NCI-H1417 (cell line): ENCODE data around the gene PTGDS.

Experiments
- DNase-seq, 3 experiments: peaks; one replicate each; lab custom pipeline; 2025; lab: John Stamatoyannopoulos, UW

Gene PTGDS

DNA sequence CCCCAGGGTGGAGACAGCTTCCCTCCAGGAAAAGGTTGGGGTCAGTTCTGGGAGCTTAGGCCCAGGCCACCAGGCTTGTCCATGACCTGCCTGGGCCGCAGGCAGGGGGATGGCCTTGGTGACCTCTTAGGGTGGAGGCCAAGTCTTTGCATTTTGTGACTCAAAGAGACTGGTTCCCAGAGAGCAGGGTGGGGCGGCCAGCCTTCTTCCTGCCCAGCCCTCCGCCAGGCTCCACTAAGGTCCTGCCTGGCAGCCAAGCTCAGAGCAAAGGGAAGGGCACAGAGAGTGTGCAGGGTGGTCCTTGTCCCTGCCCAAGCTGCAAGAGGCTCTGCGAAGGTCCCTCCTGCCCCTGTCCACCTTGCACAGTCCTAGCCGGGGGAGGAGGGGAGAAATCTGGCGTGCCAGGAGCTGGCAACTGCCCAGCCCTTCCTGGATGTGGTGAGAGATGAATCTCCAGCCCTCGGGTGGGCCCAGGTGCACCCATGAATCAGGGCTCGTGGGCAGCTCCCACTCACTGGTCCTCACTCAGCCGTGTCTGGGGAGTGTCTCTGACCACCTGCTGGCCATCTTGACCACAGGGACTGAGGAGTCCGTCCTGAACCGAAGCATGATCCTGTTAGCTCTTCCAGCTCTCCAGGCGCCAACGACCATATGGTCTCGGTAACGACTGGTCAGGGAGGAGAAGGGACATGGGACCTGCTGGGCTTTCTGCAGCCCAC, 2.3 kb upstream of the PTGDS start:
- no peak for DNase-seq

DNA sequence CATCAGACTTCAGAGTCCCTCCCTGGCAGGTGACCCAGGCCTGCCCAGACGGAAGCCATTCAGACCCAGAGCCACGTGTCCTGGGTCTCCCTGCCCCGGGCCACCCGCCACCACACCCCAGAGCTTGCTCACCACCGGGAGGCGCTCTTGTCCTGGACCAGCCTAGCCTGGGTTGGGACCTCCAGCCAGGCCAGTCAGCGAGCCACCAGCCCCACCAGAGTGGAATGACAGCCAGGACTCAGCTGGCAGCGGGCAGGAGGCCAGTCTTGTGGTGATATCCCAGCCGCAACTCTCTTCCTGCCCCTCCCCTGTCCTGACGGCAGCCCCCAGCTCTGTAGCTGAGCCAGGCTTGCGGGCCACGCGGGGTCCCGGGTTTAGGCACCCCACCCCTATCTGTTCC, 1.7 kb upstream of the PTGDS start:
- no peak for DNase-seq

- no peak for DNase-seq
Observed at GRCh38 chr9:136977649-136978072, 357 bp downstream of the PTGDS start.

- DNase-seq: peak; percentile 21 to 72 (median 62)
Observed at GRCh38 chr9:136978073-136978864, 965 bp downstream of the PTGDS start.

- DNase-seq: no peak
Observed at GRCh38 chr9:136978865-136979544, 1.7 kb downstream of the PTGDS start.

DNA sequence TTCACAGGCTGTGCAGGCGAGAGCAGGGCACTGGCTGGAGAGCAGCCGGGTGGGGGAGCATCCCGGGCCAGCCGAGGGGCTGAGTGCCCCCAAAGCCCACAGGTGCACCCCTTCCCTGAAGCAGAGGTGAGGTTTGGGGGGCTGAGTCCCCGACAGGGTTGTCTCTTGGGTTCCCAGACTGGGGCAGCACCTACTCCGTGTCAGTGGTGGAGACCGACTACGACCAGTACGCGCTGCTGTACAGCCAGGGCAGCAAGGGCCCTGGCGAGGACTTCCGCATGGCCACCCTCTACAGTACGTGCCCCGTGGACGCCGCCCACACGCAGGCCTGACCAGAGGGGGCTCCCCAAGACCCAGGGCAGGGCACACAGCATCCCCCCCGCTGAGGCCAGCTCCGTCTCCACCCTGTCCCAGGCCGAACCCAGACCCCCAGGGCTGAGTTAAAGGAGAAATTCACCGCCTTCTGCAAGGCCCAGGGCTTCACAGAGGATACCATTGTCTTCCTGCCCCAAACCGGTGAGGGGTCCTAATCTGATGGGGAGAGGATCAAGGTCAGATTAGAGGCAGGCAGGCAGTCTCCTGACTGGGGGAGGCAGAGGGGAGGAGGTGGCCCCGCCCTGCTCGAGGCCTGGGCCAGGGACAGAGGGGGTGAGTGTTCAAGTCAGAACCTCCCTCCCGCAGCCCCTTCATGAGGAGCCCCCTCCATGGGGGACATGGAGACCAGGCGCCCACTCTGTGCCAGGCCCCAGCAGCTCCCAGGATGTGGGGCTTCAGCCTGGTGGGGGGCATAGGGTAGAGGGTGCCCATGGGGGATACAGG, 2.7 kb downstream of the PTGDS start:
- DNase-seq: no peak

DNA sequence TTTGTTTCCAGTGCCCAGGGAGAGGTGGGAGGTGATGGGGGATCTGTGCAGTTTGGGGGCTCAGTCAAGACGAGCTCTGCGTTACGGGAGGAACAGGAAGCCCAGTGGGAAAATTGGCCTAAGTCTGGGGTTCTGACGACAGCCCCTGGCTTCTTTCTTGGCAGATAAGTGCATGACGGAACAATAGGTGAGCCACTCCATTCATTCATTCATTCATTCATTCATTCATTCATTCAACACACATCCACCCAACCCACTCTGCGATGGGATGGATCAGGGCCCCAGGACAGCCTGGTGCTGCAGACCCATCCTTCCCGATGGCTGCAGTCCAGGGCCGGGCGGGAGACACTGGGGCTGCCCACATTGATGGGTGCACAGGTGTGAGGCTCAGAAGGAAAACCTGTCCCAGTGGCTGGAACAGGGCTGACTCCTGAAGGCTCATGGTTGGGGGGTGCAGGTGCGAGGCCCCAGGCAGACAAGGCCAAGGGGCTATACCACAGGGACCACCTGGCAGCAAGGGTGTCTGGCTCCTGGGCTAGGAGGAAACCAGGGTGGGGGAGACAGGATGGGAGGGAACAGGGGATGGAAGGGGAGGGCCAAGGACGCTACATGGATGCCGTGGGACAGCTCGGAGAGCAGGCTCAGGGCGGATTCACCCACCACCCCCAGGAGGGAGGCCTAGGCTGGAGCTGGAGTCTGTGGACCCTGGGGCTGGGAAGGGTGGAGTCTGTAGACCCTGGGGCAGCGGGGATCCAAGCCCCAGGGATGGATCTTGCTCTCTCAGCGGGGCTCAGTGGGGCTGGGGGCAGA, 3.6 kb downstream of the PTGDS start:
- no peak for DNase-seq

DNA sequence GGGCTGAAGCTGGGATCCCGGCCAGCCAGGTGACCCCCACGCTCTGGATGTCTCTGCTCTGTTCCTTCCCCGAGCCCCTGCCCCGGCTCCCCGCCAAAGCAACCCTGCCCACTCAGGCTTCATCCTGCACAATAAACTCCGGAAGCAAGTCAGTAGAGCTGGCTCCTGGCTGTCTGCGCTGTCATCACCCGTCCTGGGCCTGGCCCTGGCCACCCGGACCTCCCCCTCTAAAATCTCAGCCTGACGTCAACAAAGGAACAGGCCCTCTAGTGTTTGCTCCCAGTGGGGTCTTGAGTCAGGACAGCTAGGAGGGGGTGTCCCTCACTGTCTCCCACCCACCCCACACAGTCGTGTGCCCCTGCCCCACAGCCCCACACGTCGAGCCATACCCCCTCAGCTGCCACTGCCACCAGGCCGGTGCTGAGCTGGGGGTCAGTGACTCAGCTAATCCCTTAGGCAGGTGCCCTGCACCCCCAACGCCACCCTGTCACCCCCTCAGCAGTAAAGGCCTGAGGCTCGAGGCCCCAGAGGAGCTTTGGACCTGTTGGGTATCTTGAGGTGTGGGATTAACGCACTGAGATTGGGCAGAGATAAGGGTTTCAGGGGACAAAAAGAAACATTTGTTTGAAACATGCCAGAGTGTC, 4.4 kb downstream of the PTGDS start:
- DNase-seq: no peak

GRCh38 chr9:136982232-136983051, 5.1 kb downstream of the PTGDS start, which contains the start of gene LCNL1:
TSS of gene LCNL1 (plus strand) at chr9:136982993. CDS start at chr9:136983587, 594 bp downstream.
- no peak for DNase-seq

DNA sequence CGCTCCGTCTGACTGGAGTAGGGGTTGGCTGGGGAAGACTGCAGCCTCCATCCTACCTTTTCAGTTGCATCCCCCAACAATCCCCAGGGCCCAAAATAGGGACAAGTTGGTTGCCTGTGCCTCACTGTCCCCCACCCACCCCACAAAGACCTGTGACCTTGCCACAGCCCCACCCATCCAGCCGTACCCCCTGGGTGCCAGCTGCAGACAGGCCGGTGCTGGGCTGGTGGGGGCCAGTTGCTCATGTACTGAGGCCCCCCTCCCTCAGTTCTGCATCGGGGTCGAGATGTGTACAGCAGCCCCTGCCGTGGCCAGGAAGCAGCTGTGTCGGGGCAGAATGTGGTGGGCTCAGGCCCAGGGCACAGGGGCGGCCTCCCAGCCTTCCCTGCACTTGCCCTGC, 5.9 kb downstream of the PTGDS start:
- DNase-seq: no peak

DNA sequence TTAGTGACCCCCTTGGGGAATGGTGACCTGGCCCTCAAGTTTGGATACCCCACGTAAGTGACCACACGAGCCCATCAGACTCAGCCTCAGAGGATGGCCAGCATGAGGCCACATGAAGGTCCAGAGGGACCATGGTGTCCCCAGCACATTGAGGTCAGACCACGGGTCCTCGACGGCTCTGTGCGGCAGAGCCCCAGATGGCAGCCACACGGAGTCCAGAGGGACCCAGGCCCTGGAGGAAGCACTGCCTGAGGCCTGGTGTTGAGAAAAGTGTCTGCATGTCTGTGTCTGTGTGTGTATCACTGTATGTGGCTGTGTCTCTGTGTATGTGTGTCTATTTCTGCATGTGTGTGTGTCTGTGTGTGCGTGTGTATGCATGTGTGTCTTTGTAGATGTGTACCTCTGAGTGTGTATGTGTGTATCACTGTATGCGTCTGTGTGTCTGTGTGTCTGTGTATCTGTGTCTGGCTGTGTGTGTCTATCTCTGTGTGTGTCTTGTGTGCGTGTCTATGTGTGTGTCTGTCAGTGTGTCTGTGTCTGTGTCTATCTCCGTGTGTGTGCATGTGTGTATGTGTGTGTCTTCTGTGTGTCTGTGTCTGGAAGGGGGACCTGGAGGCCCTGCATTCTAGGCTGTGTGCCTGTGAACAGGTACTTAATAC, 6.5 kb downstream of the PTGDS start:
- no peak for DNase-seq

- DNase-seq: no peak
Observed at GRCh38 chr9:136984464-136985026, 7.2 kb downstream of the PTGDS start.

- DNase-seq: no peak
Observed at GRCh38 chr9:136985027-136985602, 7.8 kb downstream of the PTGDS start.

DNA sequence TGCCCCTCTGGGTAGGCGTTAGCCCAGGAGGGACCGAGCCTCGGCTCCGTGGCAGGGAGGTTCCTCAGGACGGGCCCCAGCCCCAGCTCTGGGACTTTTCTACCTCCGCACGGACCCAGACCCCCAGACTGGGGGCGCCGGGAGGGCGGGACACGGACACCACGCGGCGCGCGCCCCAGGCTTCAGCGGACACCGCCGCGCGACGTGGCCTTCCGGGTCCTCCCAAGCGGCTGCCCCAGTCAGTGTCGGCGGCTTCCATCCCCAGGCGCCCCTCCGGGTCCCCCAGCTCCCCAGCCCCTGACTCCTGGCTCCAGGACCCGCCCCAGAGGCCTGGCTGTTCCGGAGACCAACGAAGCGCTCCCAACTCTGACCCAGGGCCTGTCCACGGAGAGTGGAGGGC, 8.5 kb downstream of the PTGDS start:
- DNase-seq: no peak

GRCh38 chr9:136988872-136989271, 11.6 kb downstream of the PTGDS start:
- DNase-seq: no peak

- DNase-seq: peak in 2 of 3 experiments; percentile 19 to 67
Observed at GRCh38 chr9:136990242-136990911, 13.1 kb downstream of the PTGDS start.

DNA sequence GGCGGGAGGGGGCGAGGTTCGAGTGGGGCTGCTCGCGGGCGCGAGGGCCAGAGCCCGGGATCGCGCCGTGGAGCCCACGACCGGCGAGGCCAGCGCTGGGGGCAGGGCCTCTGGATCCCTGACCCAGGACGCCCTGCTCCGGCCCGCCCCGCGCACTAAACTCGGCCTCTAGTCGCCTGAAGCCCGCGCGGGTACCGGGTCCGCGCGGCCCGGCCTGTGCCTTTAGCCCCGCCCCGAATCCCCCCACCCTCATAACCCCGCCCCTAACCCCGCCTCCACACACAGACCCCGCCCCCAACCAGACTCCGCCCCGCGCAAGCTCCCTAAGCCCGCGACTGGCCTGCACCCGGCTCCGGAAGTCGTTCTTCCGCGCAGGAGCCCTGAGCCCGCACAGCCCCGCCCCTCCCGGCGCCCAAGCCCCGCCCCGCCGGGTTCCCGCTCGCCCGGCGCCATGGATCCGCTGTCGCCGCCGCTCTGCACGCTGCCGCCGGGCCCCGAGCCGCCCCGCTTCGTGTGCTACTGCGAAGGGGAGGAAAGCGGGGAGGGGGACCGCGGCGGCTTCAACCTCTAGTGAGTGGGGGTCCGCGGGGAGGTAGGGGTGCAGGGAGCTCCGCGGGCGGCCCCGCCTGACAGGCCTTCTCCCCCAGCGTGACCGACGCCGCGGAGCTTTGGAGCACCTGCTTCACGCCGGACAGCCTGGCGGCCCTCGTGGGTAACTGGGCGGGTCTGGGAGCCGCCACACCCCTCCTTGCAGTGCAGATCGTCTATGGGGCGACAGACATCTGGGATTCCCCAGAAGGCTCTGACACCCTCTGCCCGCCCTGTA, 14.9 kb downstream of the PTGDS start, which contains the start of gene PAXX:
Gene PAXX (plus strand): TSS at position 430 of the 826 bp plus-strand sequence. CDS start 22 bp downstream, at position 452.
- peak; percentile 81 to 90 (median 88) for DNase-seq
